Measurements from ENCODE around the gene BAX.

GRCh38 chr19:48989701-48990291 lies 35.1 kb downstream of the BAX start:
- TF ChIP-seq CTCF (IDR thresholded peaks at IDR 0.05; ENCODE audit: low read depth, low read length, missing input control): no peak
- no peak for TF ChIP-seq MAX (IDR thresholded peaks at IDR 0.05)
- no peak for TF ChIP-seq RAD21 (IDR thresholded peaks at IDR 0.05)
- no peak for TF ChIP-seq SP1 (IDR thresholded peaks at IDR 0.05)
- TF ChIP-seq FOXA1 (IDR thresholded peaks at IDR 0.05): no peak
- TF ChIP-seq JUND (IDR thresholded peaks at IDR 0.05): no peak
- TF ChIP-seq GABPA (IDR thresholded peaks at IDR 0.05 in 1 of 2, conservative IDR thresholded peaks at IDR 0.05 in 1 of 2): no peak
- no peak for TF ChIP-seq EGR1 (IDR thresholded peaks at IDR 0.05; ENCODE audit: low read depth in 2 of 2)
- no peak for TF ChIP-seq REST (IDR thresholded peaks at IDR 0.05)
- no peak for TF ChIP-seq NR2F2 (IDR thresholded peaks at IDR 0.05)
- no peak for TF ChIP-seq YY1 (IDR thresholded peaks at IDR 0.05)
- no peak for TF ChIP-seq HNF4A (conservative IDR thresholded peaks at IDR 0.05)
- TF ChIP-seq TAF1 (conservative IDR thresholded peaks at IDR 0.05): no peak
- no peak for TF ChIP-seq ZBTB33 (IDR thresholded peaks at IDR 0.05)

Data from liver (tissue), 3 donors.